HG02678 (cell line): ENCODE data around the gene KCNC1.

Source experiments
- ATAC-seq: cut with Tn5 transposase; IDR thresholded peaks from one replicate; pipeline ENCODE4 v1.9.1; 2021; ENCODE audit warnings: mild to moderate bottlenecking, moderate library complexity; ENCODE audit not compliant: unreplicated experiment

The KCNC1 gene

GRCh38 chr11:17813391-17814059, 78.9 kb downstream of the KCNC1 start:
- ATAC-seq: no peak

DNA sequence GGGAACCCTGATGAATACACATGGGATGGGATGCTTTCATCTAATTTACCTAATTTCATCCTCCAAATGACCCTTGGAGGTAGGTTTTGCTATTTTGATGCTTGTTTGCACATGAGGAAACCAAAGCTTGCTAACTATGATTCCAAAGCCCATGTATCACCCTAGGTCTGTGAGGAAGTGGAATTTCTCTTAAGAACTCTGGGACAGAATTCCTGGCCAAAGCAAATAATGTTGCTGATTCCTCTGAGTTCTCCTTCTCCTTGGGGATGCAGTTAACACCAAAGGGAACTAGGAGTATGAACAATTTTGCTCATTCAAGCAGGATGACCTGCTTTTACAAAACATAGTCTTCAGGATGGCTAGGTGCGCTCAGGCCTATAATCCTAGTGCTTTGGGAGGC, 80.0 kb downstream of the KCNC1 start:
- no peak for ATAC-seq

GRCh38 chr11:17816232-17816931, 81.8 kb downstream of the KCNC1 start:
- no peak for ATAC-seq

GRCh38 chr11:17821648-17822400, 87.2 kb downstream of the KCNC1 start:
- no peak for ATAC-seq

GRCh38 chr11:17822401-17822781, 87.8 kb downstream of the KCNC1 start:
- no peak for ATAC-seq

DNA sequence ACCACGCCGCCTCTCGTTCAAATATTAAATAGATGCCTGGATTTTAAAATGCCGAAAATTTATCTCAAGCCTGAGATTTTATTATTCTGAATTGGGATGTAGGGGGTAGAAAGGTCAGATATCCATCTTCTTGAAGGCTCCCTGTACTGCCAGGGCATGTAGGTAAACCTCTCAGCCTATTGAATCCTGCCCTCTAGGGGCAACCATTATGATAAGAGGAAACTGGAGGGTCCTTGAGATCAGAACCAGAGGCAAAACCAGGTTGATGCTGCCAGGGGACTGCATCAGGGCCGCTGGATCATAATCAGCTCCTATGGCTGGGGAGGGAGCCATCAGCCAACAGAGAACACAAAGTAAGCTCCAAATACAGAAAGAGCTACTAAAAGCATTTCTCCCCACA, 92.4 kb downstream of the KCNC1 start:
- no peak for ATAC-seq

GRCh38 chr11:17828311-17828751, 93.8 kb downstream of the KCNC1 start:
- ATAC-seq: no peak

- ATAC-seq: no peak
These were observed 96.6 kb downstream of the KCNC1 start for GRCh38 chr11:17831228-17831627.

DNA sequence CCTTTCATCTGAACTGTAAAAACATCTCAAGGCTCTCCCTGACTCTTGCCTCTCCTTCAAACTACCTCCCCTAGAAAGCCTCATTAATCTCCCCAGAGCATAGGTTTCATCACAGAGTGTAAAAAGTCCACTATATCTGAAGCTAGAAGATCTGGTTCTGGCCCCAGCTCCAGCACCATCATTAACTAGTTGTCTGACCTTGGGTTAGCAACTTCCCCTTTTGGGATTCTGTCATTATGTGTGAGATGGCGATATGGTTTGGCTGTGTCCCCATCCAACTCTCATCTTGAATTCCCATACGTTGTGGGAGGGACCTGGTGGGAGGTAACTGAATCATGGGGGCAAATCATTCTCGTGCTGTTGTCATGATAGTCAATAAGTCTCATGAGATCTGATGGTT, 97.3 kb downstream of the KCNC1 start:
- ATAC-seq: no peak
